Measurements from ENCODE around the gene MTCL1.

The MTCL1 gene

DNA sequence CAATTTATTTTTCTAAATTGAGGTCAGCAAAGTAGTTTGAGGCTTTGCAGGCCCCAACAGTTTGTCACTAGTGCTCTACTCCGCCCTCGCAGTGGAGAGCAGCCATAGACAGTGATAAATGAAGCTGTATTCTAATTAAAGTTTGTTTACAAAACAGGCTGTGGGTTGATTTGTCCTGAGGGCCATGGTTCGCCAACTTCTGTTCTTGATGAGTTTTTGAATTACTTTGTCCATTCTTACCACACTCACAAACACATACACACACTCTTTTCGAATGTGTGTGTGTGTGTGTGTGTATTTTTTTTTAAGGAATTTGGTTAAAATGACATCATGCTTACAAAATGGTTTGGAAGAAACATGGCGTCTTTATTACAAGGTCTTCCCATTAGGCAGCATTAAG, 68.6 kb downstream of the MTCL1 start:
- TF ChIP-seq, protein P1, sequence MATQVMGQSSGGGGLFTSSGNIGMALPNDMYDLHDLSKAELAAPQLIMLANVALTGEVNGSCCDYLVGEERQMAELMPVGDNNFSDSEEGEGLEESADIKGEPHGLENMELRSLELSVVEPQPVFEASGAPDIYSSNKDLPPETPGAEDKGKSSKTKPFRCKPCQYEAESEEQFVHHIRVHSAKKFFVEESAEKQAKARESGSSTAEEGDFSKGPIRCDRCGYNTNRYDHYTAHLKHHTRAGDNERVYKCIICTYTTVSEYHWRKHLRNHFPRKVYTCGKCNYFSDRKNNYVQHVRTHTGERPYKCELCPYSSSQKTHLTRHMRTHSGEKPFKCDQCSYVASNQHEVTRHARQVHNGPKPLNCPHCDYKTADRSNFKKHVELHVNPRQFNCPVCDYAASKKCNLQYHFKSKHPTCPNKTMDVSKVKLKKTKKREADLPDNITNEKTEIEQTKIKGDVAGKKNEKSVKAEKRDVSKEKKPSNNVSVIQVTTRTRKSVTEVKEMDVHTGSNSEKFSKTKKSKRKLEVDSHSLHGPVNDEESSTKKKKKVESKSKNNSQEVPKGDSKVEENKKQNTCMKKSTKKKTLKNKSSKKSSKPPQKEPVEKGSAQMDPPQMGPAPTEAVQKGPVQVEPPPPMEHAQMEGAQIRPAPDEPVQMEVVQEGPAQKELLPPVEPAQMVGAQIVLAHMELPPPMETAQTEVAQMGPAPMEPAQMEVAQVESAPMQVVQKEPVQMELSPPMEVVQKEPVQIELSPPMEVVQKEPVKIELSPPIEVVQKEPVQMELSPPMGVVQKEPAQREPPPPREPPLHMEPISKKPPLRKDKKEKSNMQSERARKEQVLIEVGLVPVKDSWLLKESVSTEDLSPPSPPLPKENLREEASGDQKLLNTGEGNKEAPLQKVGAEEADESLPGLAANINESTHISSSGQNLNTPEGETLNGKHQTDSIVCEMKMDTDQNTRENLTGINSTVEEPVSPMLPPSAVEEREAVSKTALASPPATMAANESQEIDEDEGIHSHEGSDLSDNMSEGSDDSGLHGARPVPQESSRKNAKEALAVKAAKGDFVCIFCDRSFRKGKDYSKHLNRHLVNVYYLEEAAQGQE (IDR thresholded peaks at IDR 0.05; ENCODE audit: low read depth) = no peak
- TF ChIP-seq TEAD4 (IDR thresholded peaks at IDR 0.05) (no peak), YY1 (IDR thresholded peaks at IDR 0.05; ENCODE audit: low read depth) (no peak), USF1 (IDR thresholded peaks at IDR 0.05) (no peak), TCF12 (IDR thresholded peaks at IDR 0.05; ENCODE audit: low read depth) (no peak), FOXM1 (IDR thresholded peaks at IDR 0.05; ENCODE audit: borderline replicate concordance, low read depth) (no peak), CEBPB (IDR thresholded peaks at IDR 0.05) (no peak), CREB1 (IDR thresholded peaks at IDR 0.05; ENCODE audit: low read depth) (no peak), ZBTB7A (IDR thresholded peaks at IDR 0.05; ENCODE audit: low read depth) (no peak), TAF1 (IDR thresholded peaks at IDR 0.05; ENCODE audit: low read depth) (no peak), RAD21 (IDR thresholded peaks at IDR 0.05; ENCODE audit: low read depth) (no peak)

DNA sequence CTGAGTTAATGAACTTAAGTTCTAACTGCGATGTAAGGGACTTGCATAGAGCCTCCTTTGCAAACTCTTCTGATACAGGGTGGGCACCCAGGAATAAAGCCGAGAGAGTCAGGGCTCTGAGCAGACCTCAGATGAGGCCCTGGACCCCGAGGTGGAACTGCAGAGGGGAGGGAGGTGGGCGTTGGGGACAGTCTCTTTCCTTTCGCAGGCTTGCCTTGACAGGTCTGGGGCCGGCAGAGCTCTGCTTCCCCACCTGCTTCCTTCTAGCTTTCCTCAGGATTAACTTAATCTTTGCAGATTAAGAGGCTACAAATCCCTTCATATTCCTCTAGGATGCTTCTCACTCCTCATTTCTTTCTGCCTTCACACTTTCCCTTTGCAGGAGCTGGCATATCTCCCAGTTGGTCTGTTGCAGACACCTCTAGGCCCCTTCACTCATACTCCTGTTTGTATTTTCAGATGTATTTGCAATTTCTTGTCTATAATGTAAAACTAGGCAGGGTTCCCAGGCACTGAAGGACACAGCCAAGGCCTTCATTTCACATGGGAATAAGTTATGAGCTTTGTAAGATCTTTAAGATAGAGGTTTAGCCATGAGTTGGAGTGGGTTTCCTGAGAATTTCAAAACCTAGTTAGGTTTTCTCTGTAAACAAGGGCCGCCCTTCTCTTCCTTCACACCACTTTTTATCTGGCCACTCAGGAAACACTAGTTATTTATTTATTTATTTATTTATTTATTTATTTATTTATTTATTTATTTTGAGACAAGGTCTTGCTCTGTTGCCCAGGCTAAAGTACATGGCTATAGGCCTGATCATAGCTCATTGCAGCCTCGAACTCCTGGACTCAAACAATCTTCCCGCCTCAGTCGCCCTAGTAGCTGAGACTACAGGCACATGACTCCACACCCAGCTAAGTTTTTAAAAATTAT, 70.9 kb downstream of the MTCL1 start:
- TF ChIP-seq TAF1 (IDR thresholded peaks at IDR 0.05; ENCODE audit: low read depth) (no peak), NFIC (IDR thresholded peaks at IDR 0.05) (no peak), TCF12 (IDR thresholded peaks at IDR 0.05; ENCODE audit: low read depth) (no peak), YY1 (IDR thresholded peaks at IDR 0.05; ENCODE audit: low read depth) (no peak), EGR1 (IDR thresholded peaks at IDR 0.05) (no peak), RAD21 (IDR thresholded peaks at IDR 0.05; ENCODE audit: low read depth) (no peak), USF1 (IDR thresholded peaks at IDR 0.05) (no peak), CREB1 (IDR thresholded peaks at IDR 0.05; ENCODE audit: low read depth) (no peak), MAX (IDR thresholded peaks at IDR 0.05) (no peak), FOXM1 (IDR thresholded peaks at IDR 0.05; ENCODE audit: borderline replicate concordance, low read depth) (no peak), TEAD4 (IDR thresholded peaks at IDR 0.05) (no peak), EP300 (IDR thresholded peaks at IDR 0.05; ENCODE audit: borderline replicate concordance) (no peak), CEBPB (IDR thresholded peaks at IDR 0.05) (no peak), ZBTB7A (IDR thresholded peaks at IDR 0.05; ENCODE audit: low read depth) (no peak)
- TF ChIP-seq, protein P1 (IDR thresholded peaks at IDR 0.05; ENCODE audit: low read depth) = no peak

- TF ChIP-seq MAX (IDR thresholded peaks at IDR 0.05) = no peak
- no peak for TF ChIP-seq RAD21 (IDR thresholded peaks at IDR 0.05; ENCODE audit: low read depth)
- TF ChIP-seq EP300 (IDR thresholded peaks at IDR 0.05; ENCODE audit: borderline replicate concordance) = no peak
- TF ChIP-seq FOXM1 (IDR thresholded peaks at IDR 0.05; ENCODE audit: borderline replicate concordance, low read depth) = no peak
- TF ChIP-seq EGR1 (IDR thresholded peaks at IDR 0.05) = no peak
- no peak for TF ChIP-seq TCF12 (IDR thresholded peaks at IDR 0.05; ENCODE audit: low read depth)
- no peak for TF ChIP-seq NFIC (IDR thresholded peaks at IDR 0.05)
- no peak for TF ChIP-seq TAF1 (IDR thresholded peaks at IDR 0.05; ENCODE audit: low read depth)
- no peak for TF ChIP-seq TEAD4 (IDR thresholded peaks at IDR 0.05)
- TF ChIP-seq YY1 (IDR thresholded peaks at IDR 0.05; ENCODE audit: low read depth) = no peak
- TF ChIP-seq, protein P1 (IDR thresholded peaks at IDR 0.05; ENCODE audit: low read depth) = no peak
- no peak for TF ChIP-seq USF1 (IDR thresholded peaks at IDR 0.05)
- no peak for TF ChIP-seq ZBTB7A (IDR thresholded peaks at IDR 0.05; ENCODE audit: low read depth)
- no peak for TF ChIP-seq CEBPB (IDR thresholded peaks at IDR 0.05)
- no peak for TF ChIP-seq CREB1 (IDR thresholded peaks at IDR 0.05; ENCODE audit: low read depth)
These were observed 72.5 kb downstream of the MTCL1 start for GRCh38 chr18:8777846-8778245.

All from Ishikawa (cell line).